IMR-90 (cell line): Measurements from ENCODE around the gene DMD. TPM values are rescaled to one million over a fixed set of nuclear protein-coding genes. Genes with fewer than 3 reads are reported as not detected.

Experiments
- ATAC-seq: fragments of 200-7000 bp; cut with Tn5 transposase; 2 replicates; pipeline ENCODE4 v1.9.1; 2020; ENCODE audit warnings: low read depth, mild to moderate bottlenecking, moderate library complexity
- BruUV-seq: library from RNA; stranded (reverse); fragments of 400-500 nt; replicated peaks from 2 replicates; lab custom pipeline; 2021; lab: Mats Ljungman, UMichigan
- CTCF ChIA-PET: fragments of 300-600 bp; formaldehyde crosslinking; extraction: SDS; loops from one replicate; lab custom pipeline; 2021; ENCODE audit warnings: antibody characterized with exemption; lab: Yijun Ruan, JAX
- POLR2A ChIA-PET: fragments of 300-600 bp; sonication (Branson Sonifier 250); formaldehyde crosslinking; loops from one replicate; lab custom pipeline; 2022; ENCODE audit warnings: antibody characterized with exemption; ENCODE audit not compliant: unreplicated experiment; lab: Charles Lee
- DNase-seq: peaks from one replicate; pipeline ENCODE4 v3.0.0; 2013
- H2AFZ ChIP-seq: replicated peaks from 2 replicates; pipeline ENCODE3; 2013; ENCODE audit warnings: low read length, mild to moderate bottlenecking; ENCODE audit not compliant: poor library complexity
- H2AK5ac ChIP-seq: 2 replicates; pipeline ENCODE4 v1.6.1; 2013; ENCODE audit warnings: low read depth, low read length, inconsistent platforms
- H2AK9ac ChIP-seq: replicated peaks from 2 replicates; pipeline ENCODE3; 2013; ENCODE audit warnings: mild to moderate bottlenecking, low read depth, low read length, moderate library complexity; ENCODE audit not compliant: poor library complexity
- H2BK120ac ChIP-seq: 2 replicates; pipeline ENCODE4 v1.6.1; 2013; ENCODE audit warnings: low read depth, low read length, inconsistent platforms
- H2BK15ac ChIP-seq: 3 replicates; pipeline ENCODE4 v1.6.1; 2013; ENCODE audit warnings: low read depth, low read length, inconsistent platforms
- H2BK20ac ChIP-seq: 2 replicates; pipeline ENCODE4 v1.6.1; 2013; ENCODE audit warnings: low read depth, mild to moderate bottlenecking, inconsistent platforms, low read length, moderate library complexity
- H2BK5ac ChIP-seq: 2 replicates; pipeline ENCODE4 v1.6.1; 2013; ENCODE audit warnings: mild to moderate bottlenecking, low read depth, low read length, inconsistent platforms; ENCODE audit not compliant: poor library complexity, severe bottlenecking
- H3K14ac ChIP-seq: replicated peaks from 2 replicates; pipeline ENCODE4 v1.6.1; 2013; ENCODE audit warnings: low read depth, low read length, inconsistent platforms
- H3K18ac ChIP-seq: 2 replicates; pipeline ENCODE4 v1.6.1; 2013; ENCODE audit warnings: low read depth, low read length, control low read depth
- H3K23ac ChIP-seq: 2 replicates; pipeline ENCODE4 v1.6.1; 2013; ENCODE audit warnings: low read depth, low read length, inconsistent platforms
- H3K27ac ChIP-seq: 2 replicates; pipeline ENCODE4 v1.5.1; 2013; ENCODE audit warnings: mild to moderate bottlenecking, control low read depth, low read length; ENCODE audit not compliant: insufficient read depth
- H3K27me3 ChIP-seq: 2 replicates; pipeline ENCODE4 v1.6.1; 2013; ENCODE audit warnings: low read length; ENCODE audit not compliant: control insufficient read depth, insufficient read depth
- H3K36me3 ChIP-seq: 2 replicates; pipeline ENCODE4 v1.6.1; 2013; ENCODE audit warnings: low read length, mixed read lengths; ENCODE audit not compliant: control insufficient read depth, insufficient read depth
- H3K4ac ChIP-seq: 2 replicates; pipeline ENCODE4 v1.6.1; 2013; ENCODE audit warnings: low read depth, low read length, inconsistent platforms
- H3K4me1 ChIP-seq: 2 replicates; pipeline ENCODE4 v1.6.1; 2013; ENCODE audit warnings: low read length, mixed read lengths; ENCODE audit not compliant: control insufficient read depth, insufficient read depth
- H3K4me2 ChIP-seq: 2 replicates; pipeline ENCODE4 v1.6.1; 2013; ENCODE audit warnings: low read depth, mild to moderate bottlenecking, control low read depth, low read length, moderate library complexity
- H3K4me3 ChIP-seq: 2 replicates; pipeline ENCODE4 v1.5.1; 2013; ENCODE audit warnings: low read depth, mild to moderate bottlenecking, control low read depth, low read length, moderate library complexity; ENCODE audit not compliant: insufficient read depth
- H3K56ac ChIP-seq: 2 replicates; pipeline ENCODE4 v1.6.1; 2013; ENCODE audit warnings: low read length, inconsistent platforms; ENCODE audit not compliant: insufficient read depth; ENCODE audit errors: extremely low read depth
- H3K79me1 ChIP-seq, 2 experiments: 2 replicates each; pipeline ENCODE4 v1.6.1; 2013; ENCODE audit warnings: low read length in 2 of 2, inconsistent platforms in 1 of 2, low read depth in 1 of 2
- H3K9ac ChIP-seq: 2 replicates; pipeline ENCODE4 v1.6.1; 2013; ENCODE audit warnings: low read depth, low read length, control low read depth
- H3K9me1 ChIP-seq: 2 replicates; pipeline ENCODE4 v1.6.1; 2013; ENCODE audit warnings: low read length, inconsistent platforms; ENCODE audit not compliant: insufficient read depth
- H3K9me3 ChIP-seq: 2 replicates; pipeline ENCODE4 v1.6.1; 2013; ENCODE audit warnings: low read length; ENCODE audit not compliant: control insufficient read depth, insufficient read depth
- H4K20me1 ChIP-seq: 2 replicates; pipeline ENCODE4 v1.6.1; 2013; ENCODE audit warnings: low read length, inconsistent platforms; ENCODE audit not compliant: insufficient read depth
- H4K5ac ChIP-seq: 2 replicates; pipeline ENCODE4 v1.6.1; 2013; ENCODE audit warnings: mild to moderate bottlenecking, low read depth, low read length, control low read depth
- H4K8ac ChIP-seq, 2 experiments: 2 replicates each; pipeline ENCODE4 v1.6.1; 2013; ENCODE audit warnings: low read depth in 2 of 2, low read length in 2 of 2, control low read depth in 1 of 2, inconsistent platforms in 1 of 2
- H4K91ac ChIP-seq: 2 replicates; pipeline ENCODE4 v1.6.1; 2013; ENCODE audit warnings: low read depth, low read length, inconsistent platforms; ENCODE audit not compliant: insufficient read depth
- NFE2L2 ChIP-seq: fragments of 150-350 bp; IDR thresholded peaks from 2 replicates; pipeline ENCODE4 v1.6.1; 2016; ENCODE audit warnings: low read depth, mild to moderate bottlenecking, low read length
- WGBS, 2 experiments: methylation state at CpG; one replicate each; pipeline versions ENCODE4 v1.1.5 to v1.1.7; 2013; ENCODE audit warnings: missing lambda C conversion rate in 2 of 2; ENCODE audit not compliant: insufficient read length in 1 of 2; ENCODE audit errors: extremely low coverage in 2 of 2; 5-methylcytosine and 5-hydroxymethylcytosine counted together
- dilution Hi-C: fragments of 300-500 bp; cut with HindIII; formaldehyde crosslinking; loops from one replicate; pipeline ENCODE4 v1.14.3; 2018; ENCODE audit warnings: low sequenced_read_pairs; ENCODE audit not compliant: unreplicated experiment
- in situ Hi-C: fragments of 300-500 bp; cut with MboI; formaldehyde crosslinking; loops from 3 replicates; pipeline ENCODE4 v1.14.3; 2019; ENCODE audit warnings: low sequenced_read_pairs, inconsistent platforms, mixed read lengths
- intact Hi-C: fragments of 100-400 bp; cut with micrococcal nuclease; formaldehyde crosslinking; loops from 2 replicates; pipeline ENCODE4 v1.10.0; 2022
- polyA plus RNA-seq, 3 experiments: library from polyadenylated mRNA; depleted of rRNA; stranded (reverse); fragments of >200 nt; gene quantifications; 2 replicates each; pipeline ENCODE4 v1.2.3, GENCODE V29; 2012; ENCODE audit warnings: low replicate concordance in 1 of 3
- total RNA-seq: library from RNA; depleted of rRNA; stranded (reverse); fragments of >200 nt; gene quantifications from 2 replicates; pipeline ENCODE4 v1.2.3, GENCODE V29; 2012

DMD gene
- total and polyA plus RNA-seq, 2 of the 4 experiments (the other 2 are of a cell fraction): 6.6 to 11.8 TPM

DNA sequence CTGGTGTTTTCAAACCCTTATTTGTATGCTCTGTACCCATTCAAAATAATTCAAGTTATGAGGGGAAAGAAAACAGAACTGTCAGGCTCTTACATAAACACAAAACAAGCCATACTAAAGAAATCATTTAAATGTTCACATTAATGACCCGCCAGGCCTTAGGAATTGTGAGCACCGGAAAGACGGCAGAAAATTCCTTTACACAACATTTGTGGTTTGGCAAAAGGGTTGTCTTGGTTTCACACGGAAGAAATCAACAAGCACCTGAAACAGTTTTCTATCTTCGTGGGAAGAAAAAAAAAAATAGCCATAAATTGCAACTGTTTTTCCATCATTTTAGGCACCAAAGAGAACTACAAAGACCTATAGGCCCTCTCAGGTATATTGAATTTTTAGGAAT, 1951.0 kb downstream of the DMD start:
- Histone ChIP-seq H4K20me1 (no peaks in the 10 kb centered on the region), H2BK15ac (no peak overlapping the region), H2AFZ (no peak overlapping the region), H3K56ac (no peak overlapping the region), H3K9me1 (no peaks in the 10 kb centered on the region), H3K4me1 (no peaks in the 10 kb centered on the region), H3K4me3 (no peak overlapping the region), H2BK20ac (no peak overlapping the region), H4K5ac (no peak overlapping the region), H2AK5ac (no peak overlapping the region), H3K9me3 (no peaks in the 10 kb centered on the region), H3K23ac (no peak overlapping the region), H3K18ac (no peak overlapping the region), H3K36me3 (no peaks in the 10 kb centered on the region; the same call in 1 of the 2 replicates), H3K9ac (no peak overlapping the region), H3K27ac (no peak overlapping the region), H2BK120ac (no peak overlapping the region), H3K4me2 (no peak overlapping the region), H2BK5ac (no peak overlapping the region), H4K8ac (no peak overlapping the region), H4K91ac (no peak overlapping the region), H3K79me1 (0 out of 4 replicates have a peak, but pooled peaks cover 1 to 2% of the 10 kb centered on the region in 2 experiments), H3K14ac (no peak overlapping the region), H2AK9ac (no peak overlapping the region), H3K4ac (no peak overlapping the region), H3K27me3 (peaks cover 3% of the 10 kb centered on the region)
- BruUV-seq: no TSS peak
- intact Hi-C loops: loop anchor here (10.0 kb wide), 1 partner anchor 164 kb away; no protein-coding TSS in a partner anchor
- POLR2A ChIA-PET: no interaction called here
- no CpG with 5 or more reads among the region's 5 CpGs for WGBS, 2 experiments
- dilution Hi-C loops: no loop called here
- in situ Hi-C loops: no loop called here
- DNase-seq: no peak
- no peak for TF ChIP-seq NFE2L2
- CTCF ChIA-PET: interaction anchor here (0.6 kb wide), 2 partner anchors 12 to 1496 kb away, joined by 4 to 6 read pairs; no protein-coding TSS in a partner anchor
- no peak for ATAC-seq
